ENCODE measurements around the gene MLLT1.

- TF ChIP-seq, protein P1, sequence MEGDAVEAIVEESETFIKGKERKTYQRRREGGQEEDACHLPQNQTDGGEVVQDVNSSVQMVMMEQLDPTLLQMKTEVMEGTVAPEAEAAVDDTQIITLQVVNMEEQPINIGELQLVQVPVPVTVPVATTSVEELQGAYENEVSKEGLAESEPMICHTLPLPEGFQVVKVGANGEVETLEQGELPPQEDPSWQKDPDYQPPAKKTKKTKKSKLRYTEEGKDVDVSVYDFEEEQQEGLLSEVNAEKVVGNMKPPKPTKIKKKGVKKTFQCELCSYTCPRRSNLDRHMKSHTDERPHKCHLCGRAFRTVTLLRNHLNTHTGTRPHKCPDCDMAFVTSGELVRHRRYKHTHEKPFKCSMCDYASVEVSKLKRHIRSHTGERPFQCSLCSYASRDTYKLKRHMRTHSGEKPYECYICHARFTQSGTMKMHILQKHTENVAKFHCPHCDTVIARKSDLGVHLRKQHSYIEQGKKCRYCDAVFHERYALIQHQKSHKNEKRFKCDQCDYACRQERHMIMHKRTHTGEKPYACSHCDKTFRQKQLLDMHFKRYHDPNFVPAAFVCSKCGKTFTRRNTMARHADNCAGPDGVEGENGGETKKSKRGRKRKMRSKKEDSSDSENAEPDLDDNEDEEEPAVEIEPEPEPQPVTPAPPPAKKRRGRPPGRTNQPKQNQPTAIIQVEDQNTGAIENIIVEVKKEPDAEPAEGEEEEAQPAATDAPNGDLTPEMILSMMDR (IDR thresholded peaks at IDR 0.05), result no peak
- TF ChIP-seq POLR2A (IDR thresholded peaks at IDR 0.05), result no peak
Observed at GRCh38 chr19:6272913-6273600, 6.7 kb downstream of the MLLT1 start.

Measured in lower leg skin (tissue), 3 donors.